ENCODE data around the gene TFAP2E.
A peak's percentile ranks its signal among the peaks of the same experiment; 100 is the strongest.
"Not testable (repeated sequence)": the region's sequence is repeated elsewhere in the genome, so short reads cannot be mapped to it uniquely, and the experiment has no call there.

Gene TFAP2E

GRCh38 chr1:35574655-35575415 is 1.7 kb downstream of the TFAP2E start:
- no peak for DNase-seq

DNA sequence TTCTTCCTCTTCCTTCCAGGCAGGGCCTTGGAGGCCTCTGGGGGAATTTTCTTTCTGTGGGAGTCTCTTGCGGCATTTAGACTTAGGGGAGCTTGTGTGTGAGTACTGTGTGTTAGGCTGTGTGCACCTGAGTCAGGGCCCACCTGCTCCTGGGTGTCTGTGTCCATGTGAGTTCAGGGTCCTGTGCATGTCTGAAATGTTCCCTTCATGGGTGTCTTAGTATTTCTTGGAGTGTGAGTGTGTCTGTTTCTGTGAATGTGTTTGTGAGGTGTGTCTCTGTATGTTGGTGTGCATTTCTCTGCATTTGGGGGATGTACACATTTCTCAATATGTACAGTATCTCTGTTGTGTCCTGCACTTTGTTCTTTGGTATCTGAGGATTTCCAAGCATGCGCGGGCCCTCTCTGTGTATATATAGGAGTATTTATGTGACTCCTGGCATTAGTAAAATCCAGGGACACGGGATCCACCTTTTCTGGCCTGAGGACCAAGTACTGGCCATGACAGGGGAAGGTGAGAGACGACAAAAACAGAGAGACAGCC is 2.4 kb downstream of the TFAP2E start:
- DNase-seq: no peak

DNA sequence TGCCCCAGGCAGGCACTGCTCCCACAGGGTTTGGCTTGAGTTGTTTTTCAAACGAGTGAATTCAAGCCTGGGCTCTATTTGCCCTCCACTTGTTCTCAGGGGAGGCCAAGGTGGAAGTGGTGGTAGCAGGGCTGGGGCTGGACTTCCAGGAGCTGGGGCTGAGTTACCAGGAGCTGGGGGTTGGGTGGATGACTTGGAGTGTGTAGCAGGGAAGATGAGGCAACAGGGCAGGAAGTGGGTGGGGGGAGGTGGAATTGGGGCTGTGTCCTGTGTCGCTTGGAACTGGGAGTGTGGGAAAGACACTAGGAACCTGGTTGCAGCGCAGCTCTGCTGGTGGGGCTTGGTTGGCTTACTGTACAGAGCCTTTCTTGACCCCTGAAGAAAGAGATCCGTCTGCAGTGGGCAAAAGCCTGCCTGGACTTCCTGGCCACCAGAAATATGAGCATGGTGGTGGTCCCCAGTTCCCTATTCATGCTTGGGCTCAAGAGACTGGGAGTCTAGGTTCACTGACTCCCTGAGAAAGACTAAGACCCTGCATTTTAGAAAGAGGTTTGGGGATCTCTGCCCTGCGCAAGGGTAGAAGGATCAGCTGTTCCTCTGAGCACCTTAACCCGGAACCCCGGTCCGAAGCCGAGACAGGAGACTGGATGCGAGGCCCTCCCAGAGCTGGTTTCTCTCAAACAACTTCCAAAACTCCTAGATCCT is 3.1 kb downstream of the TFAP2E start:
- DNase-seq: no peak

DNA sequence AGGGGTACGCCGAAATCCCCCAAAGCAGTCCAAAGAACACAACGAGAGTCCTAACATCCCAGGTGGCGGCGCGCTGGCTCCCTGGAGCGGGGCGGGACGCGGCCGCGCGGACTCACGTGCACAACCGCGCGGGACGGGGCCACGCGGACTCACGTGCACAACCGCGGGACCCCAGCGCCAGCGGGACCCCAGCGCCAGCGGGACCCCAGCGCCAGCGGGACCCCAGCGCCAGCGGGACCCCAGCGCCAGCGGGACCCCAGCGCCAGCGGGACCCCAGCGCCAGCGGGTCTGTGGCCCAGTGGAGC is 3.6 kb downstream of the TFAP2E start:
- not testable (repeated sequence) for DNase-seq

GRCh38 chr1:35577071-35577998 is 4.2 kb downstream of the TFAP2E start:
- peak; percentile 68 for DNase-seq

DNA sequence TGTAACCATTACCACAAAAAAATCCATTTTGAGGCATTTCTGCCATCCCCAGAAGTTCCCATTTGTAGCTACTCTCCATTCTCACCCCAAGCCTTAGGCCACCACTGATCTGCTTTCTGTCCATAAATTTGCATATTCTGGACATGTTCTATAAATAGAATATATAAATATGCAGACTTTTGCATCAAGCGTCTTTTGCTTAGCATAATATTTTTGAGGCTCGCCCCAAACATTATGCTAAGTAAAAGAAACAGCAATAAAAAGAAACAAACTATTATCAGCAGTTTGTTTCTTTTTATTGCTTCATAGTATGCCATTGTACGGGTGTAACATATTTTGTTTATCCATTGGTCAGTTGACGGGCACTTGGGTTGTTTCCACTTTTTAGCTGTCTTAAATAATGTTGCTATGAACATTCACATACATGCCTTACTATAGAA is 7.9 kb downstream of the TFAP2E start:
- no peak for DNase-seq

DNA sequence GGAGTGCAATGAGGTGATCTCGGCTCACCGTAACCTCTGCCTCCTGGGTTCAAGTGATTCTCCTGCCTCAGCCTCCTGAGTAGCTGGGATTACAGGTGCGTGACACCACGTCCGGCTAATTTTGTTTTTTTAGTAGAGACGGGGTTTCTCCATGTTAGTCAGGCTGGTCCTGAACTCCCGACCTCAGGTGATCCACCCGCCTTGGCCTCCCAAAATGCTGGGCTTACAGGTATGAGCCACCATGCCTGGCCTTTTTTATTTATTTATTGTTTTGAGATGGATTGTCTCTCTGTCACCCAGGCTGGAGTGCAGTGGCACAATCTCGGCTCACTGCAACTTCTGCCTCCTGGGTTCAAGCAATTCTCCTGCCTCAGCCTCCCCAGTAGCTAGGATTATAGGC is 8.5 kb downstream of the TFAP2E start:
- not testable (repeated sequence) for DNase-seq

- DNase-seq: no peak
Measured at GRCh38 chr1:35585281-35585680, 12.2 kb downstream of the TFAP2E start.

GRCh38 chr1:35585805-35586204 is 12.7 kb downstream of the TFAP2E start:
- DNase-seq: not testable (repeated sequence)

GRCh38 chr1:35586808-35587207 is 13.7 kb downstream of the TFAP2E start:
- DNase-seq: no peak

- no peak for DNase-seq
Measured at GRCh38 chr1:35587736-35588135, 14.6 kb downstream of the TFAP2E start.

DNA sequence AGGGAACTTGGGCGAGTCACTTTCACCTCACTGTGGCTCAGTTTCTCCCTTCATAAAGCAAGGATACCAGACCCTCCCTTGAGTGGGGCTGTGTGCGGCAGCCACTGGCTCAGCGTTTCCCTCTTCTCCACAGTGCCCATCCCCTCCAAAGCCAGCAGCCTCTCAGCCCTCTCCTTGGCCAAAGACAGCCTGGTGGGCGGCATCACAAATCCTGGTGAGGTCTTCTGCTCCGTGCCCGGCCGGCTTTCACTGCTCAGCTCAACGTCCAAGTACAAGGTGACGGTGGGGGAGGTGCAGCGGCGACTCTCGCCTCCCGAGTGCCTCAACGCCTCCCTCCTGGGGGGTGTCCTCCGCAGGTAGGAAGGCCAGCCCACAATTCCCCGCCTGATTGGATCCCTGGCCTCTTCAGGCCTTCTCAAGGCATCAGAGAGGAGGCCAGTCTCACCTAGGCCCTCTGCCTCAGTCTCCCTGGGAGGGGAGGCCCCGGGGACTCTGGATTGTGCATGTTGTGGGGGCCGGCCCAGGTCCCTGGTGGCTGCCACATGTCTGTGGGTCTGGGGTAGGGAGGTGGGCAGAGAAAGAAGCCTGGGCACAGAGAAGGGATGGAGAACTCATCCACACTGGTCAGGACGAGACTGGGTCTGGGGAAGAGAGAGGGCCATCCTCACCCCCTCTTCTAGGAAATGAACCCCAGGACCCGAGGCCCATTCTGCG is 15.2 kb downstream of the TFAP2E start:
- no peak for DNase-seq

GRCh38 chr1:35589516-35590427 is 16.7 kb downstream of the TFAP2E start:
- no peak for DNase-seq

GRCh38 chr1:35590476-35591040 is 17.4 kb downstream of the TFAP2E start:
- no peak for DNase-seq

DNA sequence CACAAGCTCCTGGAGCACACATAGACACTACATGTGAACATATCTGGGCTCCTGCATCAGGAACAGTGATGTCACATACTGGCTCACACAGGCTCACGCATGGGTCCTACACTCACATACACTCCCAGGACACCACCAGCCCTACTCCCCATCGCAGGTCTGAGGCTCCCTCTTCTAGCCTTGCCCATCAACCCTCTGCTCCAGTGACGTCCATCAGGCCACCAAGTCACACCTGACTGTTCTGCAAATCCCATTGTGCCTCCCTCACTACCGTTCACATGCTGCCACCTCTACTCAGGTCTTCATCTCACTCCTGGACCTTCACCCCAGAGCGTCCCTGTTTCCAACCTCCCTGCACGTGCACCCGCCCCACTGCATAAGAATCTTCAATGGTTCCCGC is 18.1 kb downstream of the TFAP2E start:
- DNase-seq: no peak

GRCh38 chr1:35592991-35593769 is 20.1 kb downstream of the TFAP2E start:
- no peak for DNase-seq

DNA sequence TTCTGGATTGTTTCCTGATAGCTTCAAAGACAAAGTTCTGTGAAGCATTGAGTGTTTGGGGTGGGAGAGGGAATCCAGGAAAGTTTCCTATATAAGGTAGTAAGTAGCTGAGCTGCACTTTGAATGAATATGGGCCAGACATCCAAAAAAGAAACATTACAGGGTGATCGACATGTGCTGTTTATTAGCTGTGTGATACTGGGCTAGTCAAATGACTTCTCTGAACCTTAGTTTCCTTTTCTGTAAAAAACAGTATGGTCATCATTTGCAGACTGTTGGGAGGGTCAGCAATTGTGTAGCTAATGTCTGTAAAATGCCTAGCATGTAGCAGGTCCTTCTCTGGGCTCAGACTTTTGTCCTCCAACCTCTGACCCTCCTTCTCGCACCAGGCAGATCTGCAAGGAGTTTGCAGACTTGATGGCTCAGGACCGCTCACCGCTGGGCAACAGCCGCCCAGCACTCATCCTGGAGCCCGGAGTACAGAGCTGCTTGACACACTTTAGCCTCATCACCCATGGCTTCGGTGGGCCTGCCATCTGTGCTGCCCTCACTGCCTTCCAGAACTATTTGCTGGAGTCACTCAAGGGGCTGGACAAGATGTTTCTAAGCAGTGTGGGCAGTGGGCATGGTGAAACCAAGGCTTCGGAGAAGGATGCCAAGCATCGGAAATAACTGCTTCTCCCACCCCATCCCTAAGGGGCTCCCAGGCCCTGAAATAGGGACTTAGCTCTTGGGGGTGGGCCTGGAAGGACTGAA is 21.1 kb downstream of the TFAP2E start:
- no peak for DNase-seq

DNA sequence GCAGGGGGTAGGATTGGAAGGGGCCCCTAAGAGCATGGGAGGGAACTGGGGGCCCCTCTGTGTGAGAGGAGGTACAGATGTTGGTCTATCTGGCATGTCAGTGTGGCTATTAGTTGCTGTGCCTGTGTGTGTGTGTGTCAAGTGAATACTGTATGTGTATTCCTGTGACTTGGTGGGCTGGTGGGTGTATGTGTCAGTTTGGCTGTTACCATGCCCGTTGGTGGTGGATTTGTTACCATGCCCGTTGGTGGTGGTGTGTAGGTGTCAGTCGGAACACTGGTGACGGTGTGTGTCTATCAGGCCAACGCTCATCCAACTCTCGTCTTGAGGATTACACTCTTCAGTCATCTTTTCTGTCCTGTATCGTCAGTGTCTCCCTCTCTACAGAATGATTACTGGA is 22.6 kb downstream of the TFAP2E start:
- no peak for DNase-seq

DNA sequence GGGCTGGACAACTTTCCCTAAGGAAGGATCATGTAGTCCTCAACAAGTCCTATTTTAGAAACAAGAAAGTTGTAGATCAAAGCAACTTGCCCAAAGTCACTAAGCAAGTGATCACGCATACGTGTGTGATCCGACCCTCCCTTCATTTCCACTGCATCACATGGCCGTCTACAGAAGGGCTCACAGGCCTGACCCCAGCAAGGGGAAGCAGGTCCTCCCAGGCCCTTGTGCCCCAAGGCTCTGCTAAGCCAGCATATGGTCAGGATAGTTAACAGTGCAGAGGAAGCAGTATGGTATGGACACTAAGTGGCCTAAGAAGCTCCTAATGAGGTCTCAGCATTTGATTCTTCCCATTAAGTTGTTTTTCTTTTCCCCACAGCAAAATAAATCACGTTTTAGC is 24.8 kb downstream of the TFAP2E start:
- DNase-seq: no peak

DNA sequence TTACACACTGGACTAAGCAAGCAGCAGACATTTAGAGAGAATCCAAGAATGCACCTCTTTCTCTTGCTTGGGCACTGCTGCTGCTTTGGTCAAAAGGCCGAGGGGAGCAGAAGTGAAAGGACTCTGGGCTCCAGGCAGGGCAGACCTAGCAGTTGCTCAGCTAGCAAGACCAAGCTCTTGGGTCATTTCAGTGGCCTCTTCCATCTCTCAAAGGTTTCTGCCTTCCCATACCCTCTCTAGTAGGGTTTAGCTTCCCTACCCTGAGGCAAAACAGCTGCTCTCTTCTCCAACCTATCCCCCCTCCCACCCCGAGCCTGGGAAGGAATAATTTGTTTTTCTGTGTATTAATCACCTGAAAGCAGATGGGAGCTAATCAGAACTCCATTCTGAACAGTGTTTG is 25.8 kb downstream of the TFAP2E start:
- DNase-seq: no peak
